RWPE2 (cell line): ENCODE data around the gene MAPT.
"Not testable (repeated sequence)": the region's sequence is repeated elsewhere in the genome, so short reads cannot be mapped to it uniquely, and the experiment has no call there.

Source experiments
- ATAC-seq: fragments of 200-7000 bp; cut with Tn5 transposase; 3 replicates; pipeline ENCODE4 v1.9.1; 2021; ENCODE audit warnings: low read depth
- DNase-seq: peaks from one replicate; pipeline ENCODE4 v3.0.0-alpha.2; 2020; ENCODE audit warnings: low spot score
- H3K27ac ChIP-seq: fragments of 450-650 bp; 2 replicates; pipeline ENCODE4 v1.5.1; 2017; ENCODE audit warnings: mild to moderate bottlenecking; ENCODE audit not compliant: poor library complexity, severe bottlenecking
- H3K27me3 ChIP-seq: fragments of 250-450 bp; sonication (Bioruptor Pico); 2 replicates; pipeline ENCODE4 v1.5.1; 2021; ENCODE audit warnings: mild to moderate bottlenecking, moderate library complexity; ENCODE audit not compliant: insufficient read depth, poor library complexity, severe bottlenecking
- H3K36me3 ChIP-seq: fragments of 250-450 bp; sonication (Bioruptor Pico); 2 replicates; pipeline ENCODE4 v1.5.1; 2020; ENCODE audit warnings: low read depth, mild to moderate bottlenecking, moderate library complexity
- H3K4me1 ChIP-seq: fragments of 250-450 bp; sonication (Bioruptor Pico); 2 replicates; pipeline ENCODE4 v1.5.1; 2021; ENCODE audit warnings: mild to moderate bottlenecking, moderate library complexity; ENCODE audit not compliant: insufficient read depth, poor library complexity, severe bottlenecking
- H3K4me3 ChIP-seq: fragments of 250-450 bp; sonication (Bioruptor Pico); 2 replicates; pipeline ENCODE4 v1.5.1; 2021; ENCODE audit warnings: mild to moderate bottlenecking, moderate library complexity; ENCODE audit not compliant: severe bottlenecking
- H3K9me3 ChIP-seq: fragments of 250-450 bp; sonication (Bioruptor Pico); 2 replicates; pipeline ENCODE4 v1.5.1; 2021; ENCODE audit warnings: mild to moderate bottlenecking, moderate library complexity; ENCODE audit not compliant: severe bottlenecking
- CTCF ChIP-seq: fragments of 450-650 bp; IDR thresholded peaks from one replicate; pipeline ENCODE4 v1.5.1; 2017; ENCODE audit warnings: mild to moderate bottlenecking, moderate library complexity; ENCODE audit not compliant: poor library complexity, severe bottlenecking

The MAPT gene

GRCh38 chr17:45857977-45858708 lies 36.2 kb upstream of the MAPT start:
- no peak for TF ChIP-seq CTCF
- H3K36me3 ChIP-seq = no peaks in the 10 kb centered on the region
- DNase-seq = no peak
- H3K27me3 ChIP-seq = no peaks in the 10 kb centered on the region
- no peak overlapping the region for H3K27ac ChIP-seq
- peak; percentile 67 for ATAC-seq
- H3K9me3 ChIP-seq = peaks cover 3% of the 10 kb centered on the region
- no peaks in the 10 kb centered on the region for H3K4me1 ChIP-seq
- no peak overlapping the region for H3K4me3 ChIP-seq

GRCh38 chr17:45861165-45861564 lies 33.2 kb upstream of the MAPT start:
- H3K27me3 ChIP-seq = peaks cover 12% of the 10 kb centered on the region

GRCh38 chr17:45862127-45862526 lies 32.2 kb upstream of the MAPT start:
- H3K4me3 ChIP-seq, DNase-seq, ATAC-seq, H3K4me1 ChIP-seq, H3K36me3 ChIP-seq, H3K27ac ChIP-seq, H3K9me3 ChIP-seq: not testable (repeated sequence)
- H3K27me3 ChIP-seq = peaks cover 12% of the 10 kb centered on the region

More at GRCh38 chr17:45861165-45861564, 33.2 kb upstream of the MAPT start:
- H3K27ac ChIP-seq = no peak overlapping the region
- H3K9me3 ChIP-seq = peaks cover 3% of the 10 kb centered on the region
- no peak for TF ChIP-seq CTCF
- H3K4me1 ChIP-seq = no peaks in the 10 kb centered on the region
- DNase-seq (no peak), ATAC-seq (no peak)
- H3K36me3 ChIP-seq = no peaks in the 10 kb centered on the region
- H3K4me3 ChIP-seq = no peak overlapping the region

GRCh38 chr17:45863857-45864654 lies 30.3 kb upstream of the MAPT start:
- H3K4me1 ChIP-seq = no peaks in the 10 kb centered on the region
- H3K27ac ChIP-seq = no peak overlapping the region
- no peaks in the 10 kb centered on the region for H3K36me3 ChIP-seq
- H3K4me3 ChIP-seq = no peak overlapping the region
- peaks cover 12% of the 10 kb centered on the region for H3K27me3 ChIP-seq
- no peak for TF ChIP-seq CTCF
- H3K9me3 ChIP-seq = peaks cover 3% of the 10 kb centered on the region
- ATAC-seq = no peak
- no peak for DNase-seq

GRCh38 chr17:45867171-45867570 lies 27.2 kb upstream of the MAPT start:
- ATAC-seq = no peak
- H3K36me3 ChIP-seq = no peaks in the 10 kb centered on the region
- DNase-seq = no peak
- H3K9me3 ChIP-seq = no peaks in the 10 kb centered on the region
- no peaks in the 10 kb centered on the region for H3K4me1 ChIP-seq
- peaks cover 12% of the 10 kb centered on the region for H3K27me3 ChIP-seq
- no peak overlapping the region for H3K27ac ChIP-seq
- H3K4me3 ChIP-seq = no peak overlapping the region
- TF ChIP-seq CTCF = no peak
